IMR-90 (cell line): ENCODE results near the gene FAF1. TPM values are rescaled to one million over a fixed set of nuclear protein-coding genes. Genes with fewer than 3 reads are reported as not detected.

Source experiments
- ATAC-seq: fragments of 200-7000 bp; cut with Tn5 transposase; 2 replicates; pipeline ENCODE4 v1.9.1; 2020; ENCODE audit warnings: low read depth, mild to moderate bottlenecking, moderate library complexity
- BruUV-seq: library from RNA; stranded (reverse); fragments of 400-500 nt; replicated peaks from 2 replicates; lab custom pipeline; 2021; lab: Mats Ljungman, UMichigan
- CTCF ChIA-PET: fragments of 300-600 bp; formaldehyde crosslinking; extraction: SDS; loops from one replicate; lab custom pipeline; 2021; ENCODE audit warnings: antibody characterized with exemption; lab: Yijun Ruan, JAX
- POLR2A ChIA-PET: fragments of 300-600 bp; sonication (Branson Sonifier 250); formaldehyde crosslinking; loops from one replicate; lab custom pipeline; 2022; ENCODE audit warnings: antibody characterized with exemption; ENCODE audit not compliant: unreplicated experiment; lab: Charles Lee
- DNase-seq: peaks from one replicate; pipeline ENCODE4 v3.0.0; 2013
- H2AFZ ChIP-seq: replicated peaks from 2 replicates; pipeline ENCODE3; 2013; ENCODE audit warnings: low read length, mild to moderate bottlenecking; ENCODE audit not compliant: poor library complexity
- H2AK5ac ChIP-seq: 2 replicates; pipeline ENCODE4 v1.6.1; 2013; ENCODE audit warnings: low read depth, low read length, inconsistent platforms
- H2AK9ac ChIP-seq: replicated peaks from 2 replicates; pipeline ENCODE3; 2013; ENCODE audit warnings: mild to moderate bottlenecking, low read depth, low read length, moderate library complexity; ENCODE audit not compliant: poor library complexity
- H2BK120ac ChIP-seq: 2 replicates; pipeline ENCODE4 v1.6.1; 2013; ENCODE audit warnings: low read depth, low read length, inconsistent platforms
- H2BK15ac ChIP-seq: 3 replicates; pipeline ENCODE4 v1.6.1; 2013; ENCODE audit warnings: low read depth, low read length, inconsistent platforms
- H2BK20ac ChIP-seq: 2 replicates; pipeline ENCODE4 v1.6.1; 2013; ENCODE audit warnings: low read depth, mild to moderate bottlenecking, inconsistent platforms, low read length, moderate library complexity
- H2BK5ac ChIP-seq: 2 replicates; pipeline ENCODE4 v1.6.1; 2013; ENCODE audit warnings: mild to moderate bottlenecking, low read depth, low read length, inconsistent platforms; ENCODE audit not compliant: poor library complexity, severe bottlenecking
- H3K14ac ChIP-seq: replicated peaks from 2 replicates; pipeline ENCODE4 v1.6.1; 2013; ENCODE audit warnings: low read depth, low read length, inconsistent platforms
- H3K18ac ChIP-seq: 2 replicates; pipeline ENCODE4 v1.6.1; 2013; ENCODE audit warnings: low read depth, low read length, control low read depth
- H3K23ac ChIP-seq: 2 replicates; pipeline ENCODE4 v1.6.1; 2013; ENCODE audit warnings: low read depth, low read length, inconsistent platforms
- H3K27ac ChIP-seq: 2 replicates; pipeline ENCODE4 v1.5.1; 2013; ENCODE audit warnings: mild to moderate bottlenecking, control low read depth, low read length; ENCODE audit not compliant: insufficient read depth
- H3K27me3 ChIP-seq: 2 replicates; pipeline ENCODE4 v1.6.1; 2013; ENCODE audit warnings: low read length; ENCODE audit not compliant: control insufficient read depth, insufficient read depth
- H3K36me3 ChIP-seq: 2 replicates; pipeline ENCODE4 v1.6.1; 2013; ENCODE audit warnings: low read length, mixed read lengths; ENCODE audit not compliant: control insufficient read depth, insufficient read depth
- H3K4ac ChIP-seq: 2 replicates; pipeline ENCODE4 v1.6.1; 2013; ENCODE audit warnings: low read depth, low read length, inconsistent platforms
- H3K4me1 ChIP-seq: 2 replicates; pipeline ENCODE4 v1.6.1; 2013; ENCODE audit warnings: low read length, mixed read lengths; ENCODE audit not compliant: control insufficient read depth, insufficient read depth
- H3K4me2 ChIP-seq: 2 replicates; pipeline ENCODE4 v1.6.1; 2013; ENCODE audit warnings: low read depth, mild to moderate bottlenecking, control low read depth, low read length, moderate library complexity
- H3K4me3 ChIP-seq: 2 replicates; pipeline ENCODE4 v1.5.1; 2013; ENCODE audit warnings: low read depth, mild to moderate bottlenecking, control low read depth, low read length, moderate library complexity; ENCODE audit not compliant: insufficient read depth
- H3K56ac ChIP-seq: 2 replicates; pipeline ENCODE4 v1.6.1; 2013; ENCODE audit warnings: low read length, inconsistent platforms; ENCODE audit not compliant: insufficient read depth; ENCODE audit errors: extremely low read depth
- H3K79me1 ChIP-seq, 2 experiments: 2 replicates each; pipeline ENCODE4 v1.6.1; 2013; ENCODE audit warnings: low read length in 2 of 2, inconsistent platforms in 1 of 2, low read depth in 1 of 2
- H3K9ac ChIP-seq: 2 replicates; pipeline ENCODE4 v1.6.1; 2013; ENCODE audit warnings: low read depth, low read length, control low read depth
- H3K9me1 ChIP-seq: 2 replicates; pipeline ENCODE4 v1.6.1; 2013; ENCODE audit warnings: low read length, inconsistent platforms; ENCODE audit not compliant: insufficient read depth
- H3K9me3 ChIP-seq: 2 replicates; pipeline ENCODE4 v1.6.1; 2013; ENCODE audit warnings: low read length; ENCODE audit not compliant: control insufficient read depth, insufficient read depth
- H4K20me1 ChIP-seq: 2 replicates; pipeline ENCODE4 v1.6.1; 2013; ENCODE audit warnings: low read length, inconsistent platforms; ENCODE audit not compliant: insufficient read depth
- H4K5ac ChIP-seq: 2 replicates; pipeline ENCODE4 v1.6.1; 2013; ENCODE audit warnings: mild to moderate bottlenecking, low read depth, low read length, control low read depth
- H4K8ac ChIP-seq, 2 experiments: 2 replicates each; pipeline ENCODE4 v1.6.1; 2013; ENCODE audit warnings: low read depth in 2 of 2, low read length in 2 of 2, control low read depth in 1 of 2, inconsistent platforms in 1 of 2
- H4K91ac ChIP-seq: 2 replicates; pipeline ENCODE4 v1.6.1; 2013; ENCODE audit warnings: low read depth, low read length, inconsistent platforms; ENCODE audit not compliant: insufficient read depth
- CEBPB ChIP-seq: IDR thresholded peaks from 2 replicates; pipeline ENCODE4 v1.6.1; 2012; ENCODE audit warnings: low read depth, low read length, improper control_type of control experiment
- MAFK ChIP-seq: IDR thresholded peaks from 2 replicates; pipeline ENCODE4 v1.6.1; 2012; ENCODE audit warnings: low read depth, low read length, improper control_type of control experiment
- POLR2A ChIP-seq: IDR thresholded peaks from 2 replicates; pipeline ENCODE4 v1.6.1; 2012; ENCODE audit warnings: mild to moderate bottlenecking, low read depth, low read length
- WGBS, 2 experiments: methylation state at CpG; one replicate each; pipeline versions ENCODE4 v1.1.5 to v1.1.7; 2013; ENCODE audit warnings: missing lambda C conversion rate in 2 of 2; ENCODE audit not compliant: insufficient read length in 1 of 2; ENCODE audit errors: extremely low coverage in 2 of 2; 5-methylcytosine and 5-hydroxymethylcytosine counted together
- dilution Hi-C: fragments of 300-500 bp; cut with HindIII; formaldehyde crosslinking; loops from one replicate; pipeline ENCODE4 v1.14.3; 2018; ENCODE audit warnings: low sequenced_read_pairs; ENCODE audit not compliant: unreplicated experiment
- in situ Hi-C: fragments of 300-500 bp; cut with MboI; formaldehyde crosslinking; loops from 3 replicates; pipeline ENCODE4 v1.14.3; 2019; ENCODE audit warnings: low sequenced_read_pairs, inconsistent platforms, mixed read lengths
- intact Hi-C: fragments of 100-400 bp; cut with micrococcal nuclease; formaldehyde crosslinking; loops from 2 replicates; pipeline ENCODE4 v1.10.0; 2022
- polyA plus RNA-seq, 3 experiments: library from polyadenylated mRNA; depleted of rRNA; stranded (reverse); fragments of >200 nt; gene quantifications; 2 replicates each; pipeline ENCODE4 v1.2.3, GENCODE V29; 2012; ENCODE audit warnings: low replicate concordance in 1 of 3
- total RNA-seq: library from RNA; depleted of rRNA; stranded (reverse); fragments of >200 nt; gene quantifications from 2 replicates; pipeline ENCODE4 v1.2.3, GENCODE V29; 2012
- TF ChIP-seq, protein P1 (sequence below): conservative IDR thresholded peaks from 2 replicates; pipeline ENCODE4 v1.5.1; 2012; ENCODE audit warnings: mild to moderate bottlenecking, low read depth, low read length, improper control_type of control experiment
- TF ChIP-seq, protein P2 (sequence below): fragments of 150-350 bp; IDR thresholded peaks from 2 replicates; pipeline ENCODE4 v1.6.1; 2017; ENCODE audit warnings: mild to moderate bottlenecking, antibody characterized with exemption, low read length, low read depth

FAF1 gene
- total and polyA plus RNA-seq, 2 of the 4 experiments (the other 2 are of a cell fraction): 18.8 to 72.9 TPM

DNA sequence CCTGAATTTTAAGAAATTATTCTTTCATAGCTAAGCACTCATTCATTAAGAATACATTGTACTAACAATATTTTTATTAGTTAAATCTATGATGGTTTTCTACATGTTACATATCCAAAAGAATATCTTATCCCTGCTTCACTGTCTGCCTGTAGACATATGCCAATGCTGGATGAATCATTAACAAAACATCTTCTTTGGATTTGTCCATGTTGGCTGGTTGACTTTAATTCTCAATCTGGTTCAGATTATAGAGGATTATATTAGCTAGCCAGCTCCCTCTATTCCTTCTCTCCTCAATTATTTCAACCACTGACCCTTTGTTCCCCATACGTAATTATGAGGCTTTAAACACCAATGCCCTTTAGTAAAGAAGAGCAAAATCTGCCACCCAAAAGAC, 398.0 kb downstream of the FAF1 start:
- H3K4me3 ChIP-seq: no peak overlapping the region
- no peak overlapping the region for H4K91ac ChIP-seq
- no peak overlapping the region for H3K27ac ChIP-seq
- H3K9ac ChIP-seq: no peak overlapping the region
- H2BK5ac ChIP-seq: no peak overlapping the region
- in situ Hi-C loops (no loop called here), dilution Hi-C loops (no loop called here), intact Hi-C loops (no loop called here)
- no peak overlapping the region for H3K23ac ChIP-seq
- H3K4me2 ChIP-seq: no peak overlapping the region
- no peak overlapping the region for H3K56ac ChIP-seq
- H4K8ac ChIP-seq: no peak overlapping the region
- H3K18ac ChIP-seq: no peak overlapping the region
- H3K9me1 ChIP-seq: no peaks in the 10 kb centered on the region
- H4K20me1 ChIP-seq: no peaks in the 10 kb centered on the region
- no peak overlapping the region for H4K5ac ChIP-seq
- no peak overlapping the region for H2AK5ac ChIP-seq
- H2BK20ac ChIP-seq: no peak overlapping the region
- H3K4ac ChIP-seq: no peak overlapping the region
- no peak overlapping the region for H2AK9ac ChIP-seq
- H3K9me3 ChIP-seq: no peaks in the 10 kb centered on the region
- H3K27me3 ChIP-seq: no peaks in the 10 kb centered on the region
- no peak overlapping the region for H2BK15ac ChIP-seq
- TF ChIP-seq, protein P1, sequence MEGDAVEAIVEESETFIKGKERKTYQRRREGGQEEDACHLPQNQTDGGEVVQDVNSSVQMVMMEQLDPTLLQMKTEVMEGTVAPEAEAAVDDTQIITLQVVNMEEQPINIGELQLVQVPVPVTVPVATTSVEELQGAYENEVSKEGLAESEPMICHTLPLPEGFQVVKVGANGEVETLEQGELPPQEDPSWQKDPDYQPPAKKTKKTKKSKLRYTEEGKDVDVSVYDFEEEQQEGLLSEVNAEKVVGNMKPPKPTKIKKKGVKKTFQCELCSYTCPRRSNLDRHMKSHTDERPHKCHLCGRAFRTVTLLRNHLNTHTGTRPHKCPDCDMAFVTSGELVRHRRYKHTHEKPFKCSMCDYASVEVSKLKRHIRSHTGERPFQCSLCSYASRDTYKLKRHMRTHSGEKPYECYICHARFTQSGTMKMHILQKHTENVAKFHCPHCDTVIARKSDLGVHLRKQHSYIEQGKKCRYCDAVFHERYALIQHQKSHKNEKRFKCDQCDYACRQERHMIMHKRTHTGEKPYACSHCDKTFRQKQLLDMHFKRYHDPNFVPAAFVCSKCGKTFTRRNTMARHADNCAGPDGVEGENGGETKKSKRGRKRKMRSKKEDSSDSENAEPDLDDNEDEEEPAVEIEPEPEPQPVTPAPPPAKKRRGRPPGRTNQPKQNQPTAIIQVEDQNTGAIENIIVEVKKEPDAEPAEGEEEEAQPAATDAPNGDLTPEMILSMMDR: no peak
- TF ChIP-seq POLR2A (no peak), CEBPB (no peak), MAFK (no peak)
- TF ChIP-seq, protein P2, sequence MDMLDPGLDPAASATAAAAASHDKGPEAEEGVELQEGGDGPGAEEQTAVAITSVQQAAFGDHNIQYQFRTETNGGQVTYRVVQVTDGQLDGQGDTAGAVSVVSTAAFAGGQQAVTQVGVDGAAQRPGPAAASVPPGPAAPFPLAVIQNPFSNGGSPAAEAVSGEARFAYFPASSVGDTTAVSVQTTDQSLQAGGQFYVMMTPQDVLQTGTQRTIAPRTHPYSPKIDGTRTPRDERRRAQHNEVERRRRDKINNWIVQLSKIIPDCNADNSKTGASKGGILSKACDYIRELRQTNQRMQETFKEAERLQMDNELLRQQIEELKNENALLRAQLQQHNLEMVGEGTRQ: no peak
- H3K36me3 ChIP-seq: no peaks in the 10 kb centered on the region
- CTCF ChIA-PET: interaction anchor here (1.0 kb wide), 1 partner anchor 43 kb away, joined by 8 read pairs; no protein-coding TSS in a partner anchor
- no peak for DNase-seq
- no peaks in the 10 kb centered on the region for H3K79me1 ChIP-seq
- H3K14ac ChIP-seq: no peak overlapping the region
- no peaks in the 10 kb centered on the region for H3K4me1 ChIP-seq
- no TSS peak for BruUV-seq
- ATAC-seq: no peak
- POLR2A ChIA-PET: no interaction called here
- no peak overlapping the region for H2BK120ac ChIP-seq
- no CpG with 5 or more reads among the region's 1 CpG for WGBS, 2 experiments
- H2AFZ ChIP-seq: no peak overlapping the region
